Adrenal gland (tissue), 5 donors: ENCODE data around the gene TENM4.

Source experiments
- CTCF ChIP-seq, 6 experiments: fragments of 450-650 bp in 4 of 6; fragments of 200-600 bp in 2 of 6; sonication (generic) in 1 of 6; IDR thresholded peaks; 1 replicate in 5 of 6; 2 replicates in 1 of 6; pipeline versions ENCODE4 v1.5.1 to v1.8.0; 2016 to 2021; ENCODE audit warnings: antibody characterized with exemption in 6 of 6, mild to moderate bottlenecking in 2 of 6, moderate library complexity in 1 of 6
- POLR2A ChIP-seq, 2 donors: fragments of 450-650 bp; IDR thresholded peaks; one replicate each; pipeline ENCODE4 v1.6.1; 2017; ENCODE audit warnings: antibody characterized with exemption in 2 of 2, mild to moderate bottlenecking in 2 of 2, moderate library complexity in 1 of 2
- donor health status: DM: no; HTN: no; CAD: no.

GRCh38 chr11:79160791-79161403 is 279.9 kb downstream of the TENM4 start:
- no peak for TF ChIP-seq POLR2A (IDR thresholded peaks at IDR 0.05)
- peak in 2 of 6 experiments; percentile 13 to 40 for TF ChIP-seq CTCF (IDR thresholded peaks at IDR 0.05)
